Measurements from ENCODE around the gene PSMB3.

The PSMB3 gene

DNA sequence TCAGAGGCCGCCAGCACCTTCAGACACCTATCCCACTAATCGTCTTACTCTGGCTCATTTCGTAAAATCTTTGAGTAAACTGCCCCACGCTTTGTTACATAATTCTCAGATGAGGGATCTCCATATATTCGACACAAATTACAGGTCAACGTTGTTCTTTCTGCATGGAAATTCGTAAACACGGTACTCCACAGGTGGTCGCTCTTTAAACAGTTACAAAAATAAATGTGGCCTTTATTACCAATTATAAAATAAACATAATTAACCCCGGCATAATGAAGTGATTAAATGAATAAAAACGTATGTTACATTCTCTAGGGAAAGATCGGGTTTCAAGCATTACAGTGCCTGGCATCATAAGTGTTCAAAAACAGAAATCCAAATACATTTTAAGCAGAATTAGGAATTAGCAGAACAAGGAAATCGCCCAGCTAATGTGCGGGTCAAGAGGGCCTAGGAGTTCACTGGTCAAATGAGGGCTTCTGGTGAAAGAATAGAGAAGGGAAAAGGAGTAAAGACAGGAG, 47.8 kb downstream of the PSMB3 start:
- peak overlapping the region; percentile 85 for H3K4me3 ChIP-seq (ENCODE audit: low read depth, low read length)
- TF ChIP-seq, protein P1, sequence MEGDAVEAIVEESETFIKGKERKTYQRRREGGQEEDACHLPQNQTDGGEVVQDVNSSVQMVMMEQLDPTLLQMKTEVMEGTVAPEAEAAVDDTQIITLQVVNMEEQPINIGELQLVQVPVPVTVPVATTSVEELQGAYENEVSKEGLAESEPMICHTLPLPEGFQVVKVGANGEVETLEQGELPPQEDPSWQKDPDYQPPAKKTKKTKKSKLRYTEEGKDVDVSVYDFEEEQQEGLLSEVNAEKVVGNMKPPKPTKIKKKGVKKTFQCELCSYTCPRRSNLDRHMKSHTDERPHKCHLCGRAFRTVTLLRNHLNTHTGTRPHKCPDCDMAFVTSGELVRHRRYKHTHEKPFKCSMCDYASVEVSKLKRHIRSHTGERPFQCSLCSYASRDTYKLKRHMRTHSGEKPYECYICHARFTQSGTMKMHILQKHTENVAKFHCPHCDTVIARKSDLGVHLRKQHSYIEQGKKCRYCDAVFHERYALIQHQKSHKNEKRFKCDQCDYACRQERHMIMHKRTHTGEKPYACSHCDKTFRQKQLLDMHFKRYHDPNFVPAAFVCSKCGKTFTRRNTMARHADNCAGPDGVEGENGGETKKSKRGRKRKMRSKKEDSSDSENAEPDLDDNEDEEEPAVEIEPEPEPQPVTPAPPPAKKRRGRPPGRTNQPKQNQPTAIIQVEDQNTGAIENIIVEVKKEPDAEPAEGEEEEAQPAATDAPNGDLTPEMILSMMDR (IDR thresholded peaks at IDR 0.05; ENCODE audit: low read depth, low read length, missing control alignments), result no peak
- no peak for DNase-seq (ENCODE audit: low read depth)

DNA sequence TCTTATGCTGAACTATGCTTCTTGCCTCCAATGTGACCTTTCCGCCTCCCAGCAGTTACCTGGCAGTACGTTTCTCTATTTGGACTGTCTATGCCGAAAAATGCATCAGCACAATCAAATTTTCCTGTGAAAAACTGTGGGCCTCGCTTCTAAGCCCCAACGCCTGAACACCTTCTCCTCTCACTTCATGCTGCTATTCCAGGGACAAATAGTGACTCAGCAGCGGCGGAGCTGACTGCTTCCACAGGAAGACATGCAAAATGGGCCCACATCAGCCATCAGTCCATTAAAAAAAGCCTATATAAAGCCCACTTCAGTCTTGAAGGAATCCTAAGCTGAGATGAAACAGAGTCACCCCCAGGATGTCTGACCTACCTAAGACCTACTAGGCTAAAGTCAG, 57.3 kb downstream of the PSMB3 start:
- TF ChIP-seq, protein P1 (IDR thresholded peaks at IDR 0.05; ENCODE audit: low read depth, low read length, missing control alignments), result no peak
- DNase-seq (ENCODE audit: low read depth), result no peak
- no peak overlapping the region for H3K4me3 ChIP-seq (ENCODE audit: low read depth, low read length)

Measured in GM12864 (cell line).